H54 (cell line): ENCODE data around the gene LYVE1.

Experiments used
- DNase-seq: peaks from one replicate; pipeline ENCODE4 v3.0.0; 2011; ENCODE audit warnings: low spot score, mixed read lengths; ENCODE audit not compliant: insufficient read length
- FAIRE-seq: peaks from 3 replicates; lab custom pipeline; 2011; peaks lifted over from hg19 to GRCh38; lab: Jason Lieb, UNC
- POLR2A ChIP-seq: IDR thresholded peaks from 2 replicates; pipeline ENCODE4 v1.6.1; 2011; ENCODE audit warnings: low read depth, mild to moderate bottlenecking, low read length

The LYVE1 gene

GRCh38 chr11:10581481-10582019, 13.1 kb upstream of the LYVE1 start:
- no peak for DNase-seq
- TF ChIP-seq POLR2A, result no peak
- FAIRE-seq, result no peak

GRCh38 chr11:10580623-10581022, 12.2 kb upstream of the LYVE1 start:
- no peak for TF ChIP-seq POLR2A
- FAIRE-seq (no peak), DNase-seq (no peak)

- DNase-seq, result no peak
- FAIRE-seq, result no peak
- TF ChIP-seq POLR2A, result no peak
Measured at GRCh38 chr11:10579700-10580099, 11.2 kb upstream of the LYVE1 start.

GRCh38 chr11:10576035-10576398, 7.6 kb upstream of the LYVE1 start:
- no peak for FAIRE-seq

GRCh38 chr11:10575346-10576034, 7.0 kb upstream of the LYVE1 start:
- DNase-seq (no peak), FAIRE-seq (no peak)
- no peak for TF ChIP-seq POLR2A

More at GRCh38 chr11:10576035-10576398, 7.6 kb upstream of the LYVE1 start:
- no peak for DNase-seq
- no peak for TF ChIP-seq POLR2A

- no peak for TF ChIP-seq POLR2A
- FAIRE-seq (no peak), DNase-seq (no peak)
Measured at GRCh38 chr11:10573556-10573955, 5.1 kb upstream of the LYVE1 start.

- FAIRE-seq (no peak), DNase-seq (no peak)
- TF ChIP-seq POLR2A, result no peak
Measured at GRCh38 chr11:10573028-10573427, 4.6 kb upstream of the LYVE1 start.

- no peak for DNase-seq
Measured at GRCh38 chr11:10572533-10572932, 4.1 kb upstream of the LYVE1 start.

GRCh38 chr11:10567446-10567845, 1.0 kb downstream of the LYVE1 start:
- DNase-seq (no peak), FAIRE-seq (no peak)
- TF ChIP-seq POLR2A, result no peak

More at GRCh38 chr11:10572533-10572932, 4.1 kb upstream of the LYVE1 start:
- no peak for TF ChIP-seq POLR2A
- no peak for FAIRE-seq

- no peak for DNase-seq
- no peak for FAIRE-seq
- no peak for TF ChIP-seq POLR2A
Measured at GRCh38 chr11:10566257-10566957, 2.1 kb downstream of the LYVE1 start.

GRCh38 chr11:10565493-10565892, 3.0 kb downstream of the LYVE1 start:
- DNase-seq, result no peak
- TF ChIP-seq POLR2A, result no peak
- FAIRE-seq, result no peak

- DNase-seq (no peak), FAIRE-seq (no peak)
- TF ChIP-seq POLR2A, result no peak
Measured at GRCh38 chr11:10564696-10565318, 3.7 kb downstream of the LYVE1 start.

GRCh38 chr11:10564030-10564429, 4.4 kb downstream of the LYVE1 start:
- no peak for TF ChIP-seq POLR2A
- no peak for DNase-seq
- FAIRE-seq, result no peak

- FAIRE-seq (no peak), DNase-seq (no peak)
- TF ChIP-seq POLR2A, result no peak
Measured at GRCh38 chr11:10561947-10562346, 6.5 kb downstream of the LYVE1 start.
